NCI-H774 (cell line): ENCODE results near the gene TEX19.

Source experiments
- DNase-seq: peaks from one replicate; lab custom pipeline; 2025; lab: John Stamatoyannopoulos, UW

Gene TEX19

GRCh38 chr17:82321947-82322466 lies 37.0 kb upstream of the TEX19 start:
- DNase-seq: no peak

GRCh38 chr17:82322526-82323453 lies 36.3 kb upstream of the TEX19 start:
- no peak for DNase-seq

- DNase-seq: no peak
These were observed 35.4 kb upstream of the TEX19 start for GRCh38 chr17:82323514-82324234.

GRCh38 chr17:82324566-82325285 lies 34.3 kb upstream of the TEX19 start:
- no peak for DNase-seq

- DNase-seq: no peak
These were observed 33.5 kb upstream of the TEX19 start for GRCh38 chr17:82325286-82326180.

DNA sequence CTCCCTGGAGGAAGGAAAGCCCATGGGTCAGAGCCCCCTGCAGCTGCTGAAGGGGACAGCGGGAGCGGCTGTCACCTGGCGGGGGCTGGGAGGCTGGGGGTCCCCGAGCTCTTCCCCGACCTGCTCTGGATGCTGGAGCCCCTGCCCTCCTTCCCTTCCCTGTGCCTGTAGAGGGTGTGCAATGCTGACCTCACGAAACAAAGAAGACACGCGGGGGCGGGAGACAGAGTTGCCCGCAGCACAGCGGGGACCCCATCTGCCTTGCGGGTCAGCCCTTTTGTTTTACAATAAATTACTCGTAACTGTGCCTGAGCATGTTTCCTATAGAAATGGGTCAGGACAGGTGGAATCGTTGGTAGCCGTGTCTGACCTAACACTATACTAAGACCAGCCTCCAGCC lies 31.8 kb upstream of the TEX19 start:
- DNase-seq: no peak

DNA sequence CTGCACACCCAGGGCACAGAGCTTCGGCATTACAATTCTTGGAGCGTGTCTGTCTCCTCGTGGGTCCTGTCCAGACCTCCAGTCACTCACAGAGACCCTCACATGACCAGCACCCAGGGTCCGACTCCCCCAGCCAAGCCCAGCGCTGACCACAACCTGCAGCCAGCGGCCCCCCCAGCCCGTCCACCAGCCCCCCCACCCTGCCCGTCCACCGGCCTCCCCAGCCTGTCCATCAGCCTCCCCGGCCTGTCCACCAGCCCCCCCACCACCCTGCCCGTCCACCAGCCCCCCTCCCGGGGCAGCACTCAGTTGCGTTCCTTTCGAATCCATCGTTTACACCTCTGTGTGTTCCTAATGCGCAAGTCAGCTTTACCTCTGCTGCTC lies 31.3 kb upstream of the TEX19 start:
- DNase-seq: no peak

GRCh38 chr17:82328141-82328993 lies 30.7 kb upstream of the TEX19 start:
- DNase-seq: no peak

DNA sequence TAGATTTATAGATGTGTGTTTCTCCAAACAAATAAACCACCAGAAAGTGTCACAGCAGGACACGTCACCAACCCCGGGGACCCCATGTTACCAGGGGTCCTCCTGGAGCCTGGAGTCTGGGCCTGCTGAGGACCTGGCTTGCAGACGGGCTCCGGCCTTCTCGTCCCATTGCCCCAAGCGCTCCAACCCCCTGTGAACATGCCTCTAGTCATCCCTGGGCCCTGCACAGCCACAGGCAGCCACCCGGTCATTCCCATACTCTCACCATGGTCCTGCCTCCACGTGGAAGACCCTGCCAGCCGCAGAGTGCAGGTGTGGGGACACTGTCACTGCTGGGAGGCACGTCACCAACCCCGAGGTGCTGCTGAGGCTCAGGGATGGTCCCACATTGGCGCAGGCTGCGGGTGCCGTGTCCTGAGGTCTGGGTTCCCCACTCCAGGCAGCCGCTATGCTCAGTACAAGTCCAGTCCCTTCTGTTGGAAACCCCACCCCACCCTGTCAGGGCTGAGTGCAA lies 30.0 kb upstream of the TEX19 start:
- no peak for DNase-seq

DNA sequence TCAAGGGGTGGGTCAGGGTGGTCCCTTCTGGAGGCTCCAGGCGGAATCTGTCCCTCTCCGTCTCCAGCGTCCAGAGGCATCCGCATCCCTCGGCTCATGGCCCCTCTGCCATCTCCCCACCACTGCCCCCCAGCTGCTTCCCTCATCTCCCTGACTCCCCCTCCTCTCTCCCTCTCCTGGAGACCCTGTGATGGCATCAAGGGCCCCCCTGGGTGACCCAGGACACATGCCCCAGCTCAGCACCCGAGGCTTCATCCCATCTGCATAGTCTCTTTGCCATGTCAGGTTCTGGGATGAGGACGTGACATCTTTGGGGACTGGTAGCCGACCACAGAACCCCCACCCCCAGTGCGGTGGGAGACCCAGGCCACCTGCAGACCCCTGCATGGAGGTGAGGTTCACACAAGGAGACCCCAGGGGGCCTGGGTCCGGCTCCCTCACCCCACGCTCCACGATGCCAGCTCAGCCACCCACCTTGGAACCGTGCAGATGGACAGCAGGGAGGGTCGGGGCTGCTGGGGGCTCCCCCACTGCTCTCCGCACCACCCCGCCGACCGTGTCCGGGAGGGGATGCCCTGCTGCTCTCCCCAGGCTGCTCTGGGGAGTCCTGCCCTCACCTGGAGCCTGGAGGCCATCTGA lies 29.2 kb upstream of the TEX19 start:
- no peak for DNase-seq

GRCh38 chr17:82330322-82331239 lies 28.5 kb upstream of the TEX19 start:
- peak; percentile 92 for DNase-seq

DNA sequence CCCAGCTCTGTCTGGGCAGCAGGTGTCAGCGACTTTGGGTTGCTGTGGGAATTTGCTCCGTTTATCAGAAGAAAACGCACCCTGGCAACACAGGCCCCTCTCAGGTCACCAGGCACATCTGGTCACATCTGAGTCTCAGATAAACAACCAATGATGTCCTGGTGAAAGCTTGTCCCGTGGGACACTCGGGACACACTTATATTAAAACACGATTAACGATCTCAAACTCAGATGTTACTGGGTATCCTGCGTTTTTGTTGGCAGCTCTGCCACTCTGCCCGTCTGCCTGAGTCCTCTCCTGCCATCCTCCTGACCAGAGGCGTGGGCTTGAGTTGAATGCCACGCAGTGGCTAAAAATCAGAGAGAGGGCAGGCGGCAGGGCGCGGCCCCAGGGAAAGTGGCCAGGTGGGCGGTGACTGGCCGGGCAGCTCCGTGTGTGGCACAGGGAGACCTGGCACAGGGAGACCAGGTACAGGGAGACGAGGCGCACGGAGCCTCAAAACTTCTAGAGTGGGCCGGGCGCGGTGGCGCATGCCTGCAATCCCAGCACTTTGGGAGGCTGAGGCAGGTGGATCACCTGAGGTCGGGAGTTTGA lies 27.6 kb upstream of the TEX19 start:
- DNase-seq: no peak

GRCh38 chr17:82332669-82333278 lies 26.3 kb upstream of the TEX19 start:
- peak; percentile 24 for DNase-seq

DNA sequence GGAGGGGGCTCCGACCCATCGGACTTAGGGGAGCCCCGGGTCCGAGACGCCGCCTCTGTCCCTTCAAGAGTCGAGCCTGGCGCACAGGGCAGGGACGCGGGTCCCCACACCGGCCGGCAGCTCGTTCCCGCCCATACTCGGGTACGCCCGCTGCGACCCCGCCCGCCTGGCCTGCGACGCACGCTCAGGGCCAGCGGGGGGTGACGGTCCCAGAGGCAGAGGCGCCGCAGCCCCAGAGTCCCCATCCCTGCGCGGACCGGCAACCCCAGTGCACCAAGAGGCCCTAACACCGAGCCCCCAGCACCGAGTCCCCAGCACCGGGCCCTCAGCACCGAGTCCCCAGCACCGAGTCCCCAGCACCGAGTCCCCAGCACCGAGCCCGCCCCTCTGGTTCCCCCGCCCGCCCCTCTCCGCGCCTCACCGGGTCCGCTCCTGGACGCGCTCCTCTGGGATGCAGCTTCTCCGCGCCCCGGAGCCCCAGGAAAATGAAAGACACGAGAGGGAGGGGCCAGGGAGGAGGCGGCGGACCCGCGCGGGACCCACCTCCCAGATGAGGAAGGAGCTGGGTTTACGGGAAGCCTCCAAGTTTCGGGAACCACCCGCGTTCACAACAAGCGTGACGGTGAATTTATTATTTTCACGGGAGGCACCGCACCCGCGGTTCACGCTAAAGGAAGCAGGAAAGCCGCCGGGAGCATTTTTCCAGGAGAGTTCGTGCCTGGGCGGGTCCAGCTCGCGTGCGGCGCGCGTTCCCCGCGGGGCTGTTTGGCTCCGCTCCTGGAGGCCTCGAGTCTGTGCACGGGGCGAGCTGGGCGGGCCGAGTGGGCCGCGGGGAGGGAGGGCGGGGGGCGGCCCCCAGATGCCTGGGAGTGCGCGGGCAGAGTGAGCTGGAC lies 25.5 kb upstream of the TEX19 start, which contains the start of gene SECTM1:
TSS of gene SECTM1 (minus strand) at position 488 of the 893 bp plus-strand sequence. CDS start 6,526 bp downstream, outside the sequence.
- no peak for DNase-seq

DNA sequence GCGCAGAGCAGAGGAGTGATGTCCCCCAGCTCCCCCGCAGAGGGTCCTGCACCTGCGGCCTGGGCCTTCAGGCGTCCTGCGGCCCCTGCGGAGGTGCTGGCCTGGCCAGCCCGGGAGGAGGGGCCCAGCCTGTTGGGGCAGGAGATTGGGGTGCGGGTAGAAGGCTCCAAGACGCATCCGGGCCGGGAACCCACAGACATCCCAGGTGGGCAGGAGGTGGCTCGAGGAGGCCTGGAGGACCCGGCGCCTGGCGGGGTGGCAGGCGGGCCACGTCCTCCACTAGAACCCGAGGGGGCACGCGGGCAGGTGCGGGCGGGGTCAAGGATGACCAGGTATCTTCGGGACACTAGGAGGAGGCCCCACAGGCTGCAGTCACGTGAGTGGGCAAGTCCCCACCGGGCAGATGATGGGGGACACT lies 24.8 kb upstream of the TEX19 start:
- DNase-seq: no peak

DNA sequence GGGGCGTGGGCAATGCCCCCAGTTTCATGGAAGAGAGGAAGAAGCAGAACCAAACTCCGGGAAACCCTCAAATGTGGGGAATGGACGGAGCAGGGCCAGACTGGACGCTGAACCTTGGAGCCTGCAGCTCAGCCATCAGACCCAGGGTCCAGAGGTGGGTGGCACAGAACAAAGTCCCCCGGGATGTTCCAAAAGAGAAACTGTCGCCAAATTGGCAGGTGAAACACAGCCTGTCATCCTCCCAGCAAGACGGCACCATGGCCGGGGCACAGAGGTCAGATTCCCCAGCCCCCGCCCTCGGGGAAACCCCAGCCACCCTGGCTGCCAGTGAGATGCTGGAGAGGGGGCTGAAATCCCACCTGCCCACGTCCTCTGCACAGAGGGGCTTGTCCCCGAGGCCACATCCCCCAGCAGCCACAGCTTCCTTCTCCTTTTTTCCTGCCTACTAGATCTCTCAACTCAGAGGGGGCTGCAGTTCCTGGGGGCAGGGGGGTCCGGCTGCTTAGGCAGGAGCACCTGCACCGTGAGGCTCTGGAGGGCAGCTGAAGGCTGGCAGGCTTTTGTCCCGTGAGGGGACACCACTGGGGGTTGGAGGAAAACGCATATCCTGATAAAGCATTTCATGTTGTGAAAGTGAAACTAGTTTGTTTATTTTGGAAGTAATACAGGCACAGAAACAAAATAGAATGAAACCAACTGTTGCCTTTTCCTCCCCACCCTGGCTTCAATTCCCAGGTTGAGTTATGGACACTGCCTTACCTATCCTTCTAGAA lies 24.2 kb upstream of the TEX19 start:
- DNase-seq: no peak
